NCI-H345 (cell line): ENCODE data around the gene GOLGA6C.
"Not testable (repeated sequence)": the region's sequence is repeated elsewhere in the genome, so short reads cannot be mapped to it uniquely, and the experiment has no call there.

Source experiments
- DNase-seq: peaks from one replicate; lab custom pipeline; 2025; lab: John Stamatoyannopoulos, UW

GOLGA6C gene

DNA sequence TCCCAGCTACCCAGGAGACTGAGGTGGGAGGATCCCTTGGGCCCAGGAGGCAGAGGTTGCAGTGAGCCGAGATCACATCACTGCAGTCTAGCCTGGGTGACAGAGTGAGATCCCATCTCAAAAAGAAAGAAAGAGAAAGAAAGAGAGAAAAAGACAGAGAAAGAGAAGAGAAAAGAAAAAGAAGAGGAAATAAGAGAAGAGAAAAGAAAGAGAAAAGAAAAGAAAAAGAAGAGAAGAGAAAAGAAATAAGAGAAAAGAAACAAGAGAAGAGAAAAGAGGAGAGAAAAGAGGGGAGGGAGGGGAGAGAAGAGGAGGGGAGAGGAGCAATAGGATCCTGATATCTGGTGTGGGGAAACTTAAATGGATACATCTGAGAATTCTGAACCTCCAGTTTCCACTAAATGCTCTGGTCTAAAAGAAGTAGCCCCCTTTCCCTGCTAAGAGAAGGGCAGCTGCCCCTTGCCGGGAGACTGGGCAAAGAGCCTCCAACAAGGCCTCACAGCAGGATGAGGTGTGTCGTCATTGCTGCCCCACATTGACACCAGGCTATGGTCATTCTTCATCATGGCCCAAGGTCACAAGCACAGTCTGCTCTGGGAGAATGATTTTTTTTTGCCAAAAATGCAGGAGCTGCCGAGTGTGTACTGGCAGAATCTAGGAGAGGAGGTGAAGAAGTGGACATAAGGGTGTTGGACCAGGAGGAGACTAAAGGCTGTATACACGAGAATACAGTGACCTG lies 56.6 kb downstream of the GOLGA6C start:
- DNase-seq = no peak

DNA sequence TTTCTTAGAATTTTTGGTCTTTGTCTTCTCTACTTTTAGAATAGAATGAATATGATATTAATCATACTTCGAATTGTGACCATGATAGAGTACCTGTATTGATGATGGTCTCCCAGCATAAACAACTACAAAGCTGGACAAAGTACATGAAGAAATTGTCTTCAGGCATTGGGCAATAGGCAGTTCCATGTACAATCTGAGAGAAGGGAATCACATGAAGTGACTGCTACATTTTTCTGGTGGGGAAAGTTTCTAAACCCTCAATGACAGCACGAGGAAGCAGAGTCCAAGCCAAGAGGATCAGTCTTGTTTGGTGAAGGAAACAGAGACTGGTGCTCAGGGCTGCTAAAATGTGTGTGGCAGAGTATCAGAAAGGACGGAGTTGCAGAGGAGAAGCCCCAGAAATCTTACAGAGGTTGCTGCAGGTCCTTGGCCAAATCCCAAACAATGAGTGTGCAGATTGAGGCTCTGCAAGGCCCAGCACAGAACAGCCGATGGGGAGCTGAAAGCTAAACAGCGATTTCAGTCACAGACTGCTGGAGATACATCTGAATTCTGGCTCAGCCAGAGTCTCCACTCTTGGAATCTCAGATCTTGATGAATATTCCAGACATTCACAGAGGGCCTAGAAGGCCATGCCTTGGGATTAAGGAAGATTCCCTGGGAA lies 61.2 kb downstream of the GOLGA6C start:
- DNase-seq = not testable (repeated sequence)
